ENCODE data around the gene TUSC2.
A peak's percentile ranks its signal among the peaks of the same experiment; 100 is the strongest.
"Not testable (repeated sequence)": the region's sequence is repeated elsewhere in the genome, so short reads cannot be mapped to it uniquely, and the experiment has no call there.

TUSC2 gene

DNA sequence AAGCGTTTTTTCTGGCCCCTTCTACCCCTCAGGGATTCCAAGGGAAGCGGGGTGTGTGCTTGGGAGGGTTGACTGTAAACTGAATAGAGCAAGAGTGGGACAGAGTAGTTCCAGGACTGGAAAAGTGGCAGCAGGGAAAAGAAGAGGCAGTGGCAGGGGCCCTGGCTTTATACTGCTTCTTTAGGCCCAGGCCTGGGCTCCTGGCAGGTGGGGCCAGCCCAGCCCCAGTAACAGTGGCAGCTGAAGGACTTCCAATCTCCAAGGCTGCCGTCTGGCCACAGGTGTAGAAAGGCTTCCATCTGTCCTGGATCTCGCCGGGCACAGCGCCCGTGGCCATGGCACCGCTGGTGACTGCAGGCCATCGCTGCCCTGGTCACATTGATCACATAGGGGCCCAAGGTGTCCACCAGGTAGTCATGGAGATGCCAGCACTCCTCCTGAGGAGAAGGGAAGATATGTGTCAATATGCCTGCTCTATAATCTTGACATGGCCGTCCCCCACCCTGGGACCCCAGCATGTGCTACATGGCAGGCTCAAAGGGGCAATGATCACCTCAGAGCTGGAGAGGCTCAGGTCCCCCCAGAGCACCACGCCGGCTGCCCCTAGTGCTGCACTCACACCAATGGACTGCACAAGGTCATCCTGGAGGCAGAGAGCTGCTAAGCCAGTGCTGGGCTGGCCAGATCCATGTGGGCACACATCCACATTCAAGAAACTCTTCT, 34.8 kb downstream of the TUSC2 start:
- DNase-seq: no peak

DNA sequence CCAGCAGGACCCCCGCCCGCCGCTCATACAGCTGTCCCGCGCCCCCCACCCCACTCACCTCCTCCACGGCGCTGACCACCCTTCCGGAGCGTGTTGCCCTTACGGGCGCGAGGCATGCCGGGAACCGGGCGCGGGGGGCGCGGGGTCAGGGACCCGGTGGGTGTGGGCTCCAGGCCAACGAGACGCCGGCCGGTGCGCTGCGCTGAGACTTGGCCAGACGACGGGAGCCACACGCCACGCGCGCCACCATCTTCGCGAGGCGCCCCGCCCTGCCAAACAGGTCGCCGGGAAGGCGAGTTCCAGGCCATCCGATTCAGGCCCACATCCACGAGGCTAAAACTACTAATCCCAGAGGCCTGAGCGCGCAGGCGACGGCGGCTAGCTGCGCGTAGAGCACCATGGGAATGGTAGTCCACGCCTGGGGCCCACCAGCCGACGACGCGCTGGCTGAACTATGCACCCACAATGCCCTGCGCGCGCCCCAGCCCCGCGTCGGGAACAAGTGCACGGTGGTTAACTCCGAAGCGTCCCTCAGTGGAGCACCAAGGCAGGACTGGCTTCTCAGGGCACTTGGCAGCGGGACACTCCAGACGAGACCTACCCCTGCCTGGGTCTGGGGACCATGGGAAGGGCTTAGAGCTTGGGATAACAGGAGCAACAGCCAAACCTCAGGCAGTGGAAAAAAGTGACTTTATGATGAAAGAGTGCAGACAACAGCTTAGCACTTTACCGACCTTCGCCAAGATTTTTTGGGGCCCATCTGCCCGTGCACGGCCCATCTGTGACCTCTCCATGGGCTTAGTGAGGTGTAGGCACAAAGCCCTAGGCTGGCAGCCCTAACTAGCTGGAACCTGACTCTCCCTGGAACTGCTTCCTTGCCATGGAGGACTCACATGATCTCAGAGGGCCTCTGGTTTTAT, 35.6 kb downstream of the TUSC2 start, which contains the start of gene IFRD2:
Gene IFRD2, minus strand, starts transcription at position 271 of the 920 bp plus-strand sequence. Its CDS starts 155 bp downstream, at position 116.
- peak; percentile 86 for DNase-seq

DNA sequence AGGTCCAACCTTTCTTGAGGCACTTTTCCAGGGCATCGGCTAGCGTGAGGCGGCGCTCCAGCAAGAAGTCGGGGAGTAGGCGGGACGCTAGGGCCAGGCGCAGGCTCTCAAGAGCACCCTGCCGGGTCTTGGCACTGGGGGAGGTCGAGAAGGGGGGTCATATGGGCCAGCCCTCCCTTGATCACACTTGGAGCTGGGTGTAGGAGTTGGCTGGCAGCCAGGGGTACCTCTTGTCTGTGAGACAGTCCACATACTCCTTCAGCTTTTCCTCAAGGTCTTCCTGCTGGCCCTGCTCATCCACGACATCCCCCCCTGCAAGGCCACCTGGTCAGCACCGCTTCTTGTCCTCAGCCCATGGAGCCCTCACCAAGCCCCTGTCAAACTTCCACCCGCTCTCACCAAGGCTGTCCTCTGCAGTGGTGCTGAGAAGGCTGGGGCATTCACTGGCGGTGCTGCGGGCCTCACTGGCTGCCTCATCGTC, 37.8 kb downstream of the TUSC2 start:
- no peak for DNase-seq

DNA sequence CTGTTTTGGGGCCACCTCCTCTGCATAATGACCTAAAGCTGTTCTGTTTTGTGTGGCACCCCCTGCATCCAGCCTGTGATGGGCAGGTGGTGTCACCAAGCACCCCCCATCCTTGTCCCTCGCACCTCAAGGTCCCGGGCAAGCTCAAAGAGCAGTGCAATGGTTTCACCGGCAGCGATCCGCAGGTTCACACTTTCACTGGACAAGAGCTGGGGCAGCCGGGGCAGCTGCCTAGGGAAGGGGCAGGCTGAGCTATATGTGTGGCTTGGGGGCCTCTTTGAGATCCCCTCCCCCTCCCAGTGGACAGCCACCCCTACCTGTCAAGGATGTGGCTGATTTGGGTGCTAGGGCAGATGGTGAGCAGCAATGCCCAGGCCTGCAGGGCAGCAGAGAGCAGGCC, 38.9 kb downstream of the TUSC2 start:
- no peak for DNase-seq

DNA sequence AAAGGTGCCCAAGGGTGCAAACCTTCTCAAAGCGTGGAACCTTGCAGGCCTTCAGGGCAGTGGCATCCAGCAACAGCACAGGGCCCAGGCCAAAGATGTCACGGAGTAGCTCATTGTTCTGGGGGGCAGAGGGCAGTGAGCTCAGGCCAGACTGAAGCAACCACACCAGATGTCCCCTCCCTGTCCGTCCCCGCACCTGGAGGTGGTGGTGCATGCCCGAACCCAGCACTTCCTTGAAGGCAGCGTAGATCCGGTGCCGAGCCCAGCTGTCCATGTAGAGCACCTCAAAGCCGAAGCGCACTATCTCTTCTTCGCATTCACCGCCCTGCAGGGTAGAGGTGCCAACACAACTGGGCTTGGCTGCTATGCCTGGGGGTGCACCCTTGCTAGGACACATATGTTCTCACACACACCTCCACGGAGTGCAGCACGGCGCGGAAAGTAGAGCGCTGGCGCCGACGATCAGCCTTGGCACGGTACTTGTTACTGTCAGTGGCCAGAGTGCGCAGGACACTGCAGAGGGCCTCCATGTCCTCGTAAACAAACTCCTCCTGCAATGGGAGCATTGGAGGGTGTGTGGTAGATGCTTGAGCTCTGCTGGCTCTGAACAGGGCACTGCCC, 39.5 kb downstream of the TUSC2 start:
- DNase-seq: no peak

DNA sequence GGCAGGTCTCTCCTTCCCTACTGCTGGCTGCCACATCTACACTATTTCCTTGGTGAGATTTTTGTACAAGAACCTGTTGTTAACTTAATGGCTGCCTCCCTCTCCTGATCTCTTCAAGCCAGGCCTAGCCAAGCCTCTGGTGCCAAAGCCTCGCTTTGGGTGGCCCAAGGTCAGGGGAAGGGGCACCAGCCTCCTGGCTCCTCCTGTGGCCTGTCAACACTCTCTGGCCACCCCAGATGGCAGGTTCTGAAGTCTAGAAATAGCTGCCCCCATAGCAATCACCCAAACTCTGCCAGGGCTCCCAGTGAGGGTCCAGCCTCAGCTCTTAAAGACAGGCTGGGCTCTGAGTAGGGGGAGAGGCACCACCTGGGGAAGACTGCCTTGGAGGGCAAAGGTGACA, 40.8 kb downstream of the TUSC2 start:
- no peak for DNase-seq

DNA sequence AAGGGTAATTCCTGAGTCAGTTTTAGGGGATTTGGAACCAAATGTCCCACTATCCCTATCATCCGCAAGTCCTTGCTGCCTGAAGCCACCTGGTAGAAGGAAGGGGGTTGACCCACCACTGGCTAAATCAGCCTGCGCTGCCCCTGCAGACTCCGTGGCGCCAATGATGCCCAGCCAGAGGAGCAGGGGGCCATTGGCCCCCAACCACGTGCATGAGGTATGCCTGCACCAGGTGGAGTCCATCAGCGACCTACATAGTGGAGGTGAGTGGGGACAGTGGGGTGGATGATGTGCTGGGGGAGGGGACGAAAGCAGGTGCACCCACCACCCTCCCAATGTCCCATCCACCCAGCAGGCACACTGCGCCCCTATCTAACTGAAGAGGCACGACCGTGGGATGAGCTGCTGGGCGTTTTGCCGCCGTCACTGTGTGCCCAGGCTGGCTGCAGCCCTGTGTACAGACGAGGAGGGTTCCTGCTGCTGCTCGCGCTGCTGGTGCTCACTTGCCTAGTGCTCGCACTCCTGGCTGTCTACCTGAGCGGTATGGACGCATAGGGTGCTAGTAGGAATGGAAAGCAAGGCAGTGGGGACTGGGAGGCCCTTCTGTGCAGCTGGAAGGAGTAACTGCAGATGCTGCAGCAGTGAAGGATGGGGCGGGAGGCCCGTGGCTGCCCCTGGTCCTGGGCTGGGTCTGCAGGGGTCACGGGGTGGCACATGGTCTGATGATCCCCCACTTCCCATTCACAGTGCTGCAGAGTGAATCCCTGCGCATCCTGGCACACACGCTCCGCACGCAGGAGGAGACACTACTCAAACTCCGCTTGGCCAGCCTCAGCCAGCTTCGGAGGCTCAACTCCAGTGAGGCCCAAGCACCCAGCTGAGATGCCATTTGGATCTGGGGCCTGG, 41.4 kb downstream of the TUSC2 start:
- DNase-seq: no peak

DNA sequence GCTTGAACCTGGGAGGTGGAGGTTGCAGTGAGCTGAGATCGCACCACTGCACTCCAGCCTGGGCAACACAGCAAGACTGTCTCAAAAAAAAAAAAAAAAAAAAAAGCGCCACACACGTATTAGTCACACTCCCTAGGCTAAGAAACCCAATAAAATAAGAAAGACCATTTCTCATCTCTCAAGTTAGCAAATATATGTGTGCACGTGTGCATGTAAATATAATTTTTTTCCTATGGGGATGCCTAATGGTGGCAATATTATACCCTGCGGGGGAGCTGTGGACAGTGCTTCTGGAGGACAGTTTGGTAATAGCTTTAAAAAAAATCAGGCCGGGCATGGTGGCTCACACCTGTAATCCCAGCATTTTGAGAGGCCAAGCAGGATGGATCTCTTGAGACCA, 43.9 kb downstream of the TUSC2 start:
- DNase-seq: not testable (repeated sequence)

DNA sequence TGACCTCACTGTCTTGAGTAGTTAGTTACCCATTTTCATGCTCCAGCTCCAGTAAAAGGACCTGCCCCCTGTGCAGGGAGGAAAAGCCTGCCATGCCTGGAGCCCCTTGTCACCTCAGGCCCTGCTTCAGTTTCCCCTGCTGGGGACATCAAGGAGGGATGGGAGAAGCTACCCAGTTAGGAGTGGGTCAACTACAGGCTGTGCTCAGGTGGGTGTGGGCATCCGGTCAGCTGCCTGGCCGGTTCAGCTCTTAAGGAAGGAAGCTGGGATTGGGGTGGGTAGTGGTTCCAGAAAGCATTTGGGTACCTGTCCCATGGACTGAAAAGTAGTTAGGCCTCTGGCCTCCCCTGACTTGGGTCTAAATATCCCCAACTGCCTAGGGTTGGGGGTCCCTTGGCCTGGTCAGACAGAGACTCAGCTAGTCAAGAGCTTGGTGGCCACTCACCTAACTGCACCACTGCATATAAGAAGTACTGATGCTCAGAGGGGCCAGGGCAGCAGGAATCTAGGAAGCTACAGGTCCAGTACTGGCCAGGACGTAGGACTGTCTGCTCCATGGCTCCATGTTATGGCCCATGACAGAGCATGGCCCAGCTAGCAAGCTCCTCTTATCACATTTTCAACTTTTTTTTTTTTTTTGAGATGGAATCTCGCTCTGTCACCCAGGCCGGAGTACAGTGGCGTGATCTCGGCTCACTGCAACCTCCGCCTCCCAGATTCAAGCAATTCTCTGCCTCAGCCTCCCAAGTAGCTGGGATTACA, 48.6 kb downstream of the TUSC2 start:
- no peak for DNase-seq

DNA sequence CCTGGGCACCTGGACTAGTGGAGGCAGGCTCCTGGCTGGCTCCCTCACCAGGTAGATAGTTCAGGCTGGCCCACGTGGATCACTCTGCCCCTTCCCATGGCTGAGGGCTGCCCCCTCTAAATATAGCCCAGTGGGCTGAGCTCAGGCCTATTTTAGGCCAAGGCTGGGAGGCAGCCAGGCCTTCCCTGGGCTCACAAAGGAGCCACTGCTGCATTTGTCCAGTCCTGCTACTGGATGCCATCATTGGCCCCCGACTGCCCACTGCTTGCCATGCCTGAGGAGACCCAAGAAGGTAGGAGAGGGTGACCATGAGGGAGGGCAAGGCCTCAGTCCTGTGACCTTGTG, 49.2 kb downstream of the TUSC2 start, which contains the start of gene LSMEM2:
Gene LSMEM2, plus strand, starts transcription at position 208 of the 345 bp plus-strand sequence. Its CDS starts 27 bp downstream, at position 235.
- no peak for DNase-seq

DNA sequence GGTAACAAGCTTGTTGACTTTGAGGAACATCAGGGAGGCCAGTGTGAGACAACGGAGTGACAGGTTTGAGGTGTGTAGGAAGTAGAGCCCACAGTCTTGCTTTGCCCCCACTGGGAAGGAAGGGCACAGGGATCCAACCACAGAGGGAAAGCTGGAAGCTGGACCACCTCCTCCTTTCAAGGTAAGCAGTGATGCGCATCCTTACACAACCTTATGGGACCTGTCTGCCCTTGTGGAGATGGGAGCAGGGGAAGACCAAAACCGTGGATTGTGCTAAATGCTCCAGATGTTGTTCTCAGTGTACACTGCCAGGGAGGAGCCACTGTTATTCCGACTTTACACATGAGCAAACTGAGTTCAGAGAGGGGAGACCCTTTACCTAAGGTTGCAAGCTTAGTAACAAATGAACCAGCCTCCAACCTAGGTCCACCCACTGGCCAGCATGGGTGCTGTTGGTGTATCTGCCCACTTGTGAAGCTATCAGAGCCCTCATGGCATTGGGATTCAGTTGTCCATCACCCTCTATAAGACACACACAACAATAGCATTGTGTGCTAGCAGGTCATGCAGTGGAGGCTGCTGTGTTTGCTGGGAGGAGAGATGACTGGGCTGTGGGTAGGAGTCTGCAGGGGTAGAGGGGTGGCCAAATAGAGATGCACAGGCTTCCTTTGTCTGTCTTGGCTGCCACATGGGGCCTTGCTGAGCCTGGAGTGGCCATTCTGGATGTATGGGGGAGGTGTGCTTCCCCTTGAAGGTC, 49.7 kb downstream of the TUSC2 start:
- no peak for DNase-seq

DNA sequence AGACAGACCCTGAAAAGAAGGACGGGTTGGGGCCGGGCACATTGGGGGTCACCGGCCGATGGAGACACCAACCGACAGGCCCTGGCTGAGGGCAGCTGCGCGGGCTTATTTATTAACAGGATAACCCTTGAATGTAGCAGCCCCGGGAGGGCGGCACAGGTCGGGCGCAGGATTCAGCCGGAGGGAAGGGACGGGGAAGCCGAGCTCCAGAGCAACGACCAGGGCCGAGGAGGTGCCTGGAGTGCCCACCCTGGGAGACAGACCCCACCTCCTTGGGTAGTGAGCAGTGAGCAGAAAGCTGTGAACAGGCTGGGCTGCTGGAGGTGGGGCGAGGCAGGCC, 51.3 kb downstream of the TUSC2 start:
- no peak for DNase-seq

DNA sequence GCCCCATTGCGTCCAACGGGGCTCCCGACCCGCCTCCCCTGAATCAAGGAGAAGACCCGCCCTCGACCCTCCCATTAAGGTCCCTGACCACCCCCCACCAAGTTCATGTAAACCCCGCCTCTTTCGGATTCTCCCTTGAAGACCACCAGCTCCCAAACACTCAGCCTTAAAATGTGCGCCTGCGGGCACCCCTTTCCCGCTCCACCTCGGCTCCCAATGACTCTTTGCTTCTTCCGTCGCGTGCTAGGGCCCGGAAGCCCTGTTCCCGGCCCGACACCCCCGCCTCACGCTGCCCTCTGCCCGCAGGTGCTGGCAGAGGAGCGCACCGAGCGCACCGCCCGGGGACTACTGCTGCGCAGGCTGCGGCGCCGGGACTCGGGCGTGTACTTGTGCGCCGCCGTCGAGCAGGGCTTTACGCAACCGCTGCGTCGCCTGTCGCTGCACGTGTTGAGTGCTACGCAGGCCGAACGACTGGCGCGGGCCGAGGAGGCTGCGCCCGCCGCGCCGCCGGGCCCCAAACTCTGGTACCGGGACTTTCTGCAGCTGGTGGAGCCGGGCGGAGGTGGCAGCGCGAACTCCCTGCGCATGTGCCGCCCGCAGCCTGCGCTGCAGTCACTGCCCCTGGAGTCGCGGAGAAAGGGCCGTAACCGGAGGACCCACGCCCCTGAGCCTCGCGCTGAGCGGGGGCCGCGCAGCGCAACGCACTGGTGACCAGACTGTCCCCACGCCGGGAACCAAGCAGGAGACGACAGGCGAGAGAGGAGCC, 51.8 kb downstream of the TUSC2 start:
- no peak for DNase-seq

DNA sequence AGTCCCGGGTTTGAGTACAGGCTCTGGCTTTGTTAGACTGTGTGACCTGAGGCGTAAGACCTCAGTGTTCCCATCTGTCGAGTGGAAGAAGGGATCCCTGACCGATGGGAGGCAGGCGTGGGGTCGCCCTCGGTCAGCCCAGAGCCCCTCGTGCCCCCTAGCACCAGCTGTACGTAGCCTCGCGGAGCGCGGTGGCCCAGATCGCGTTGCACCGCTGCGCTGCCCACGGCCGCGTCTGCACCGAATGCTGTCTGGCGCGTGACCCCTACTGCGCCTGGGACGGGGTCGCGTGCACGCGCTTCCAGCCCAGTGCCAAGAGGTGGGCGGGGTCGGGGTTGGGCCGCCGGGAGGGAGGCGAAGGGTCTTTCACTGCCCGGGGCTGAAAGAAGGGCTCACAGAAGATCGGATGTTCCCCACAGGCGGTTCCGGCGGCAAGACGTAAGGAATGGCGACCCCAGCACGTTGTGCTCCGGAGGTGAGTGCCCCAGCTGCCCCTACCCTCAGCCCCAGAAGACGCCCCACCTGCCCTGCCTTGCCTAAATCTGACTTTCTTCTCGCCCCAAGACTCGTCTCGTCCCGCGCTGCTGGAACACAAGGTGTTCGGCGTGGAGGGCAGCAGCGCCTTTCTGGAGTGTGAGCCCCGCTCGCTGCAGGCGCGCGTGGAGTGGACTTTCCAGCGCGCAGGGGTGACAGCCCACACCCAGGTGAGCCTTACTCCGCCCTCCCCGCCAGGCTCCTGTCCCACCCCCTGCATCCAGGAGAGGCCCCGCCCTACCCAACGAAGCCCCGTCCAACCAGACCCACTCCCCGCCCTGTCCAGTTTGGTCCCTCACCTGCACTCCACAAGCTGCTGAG, 52.7 kb downstream of the TUSC2 start:
- DNase-seq: no peak

Data from NCI-H2029 (cell line).